Gastrocnemius medialis (tissue), 4 donors: ENCODE results near the gene ANKRD9.

Experiments
- POLR2A ChIP-seq, 2 donors: fragments of 450-650 bp; IDR thresholded peaks; one replicate each; pipeline ENCODE4 v1.6.1; 2017; ENCODE audit warnings: antibody characterized with exemption in 2 of 2, mild to moderate bottlenecking in 2 of 2, moderate library complexity in 2 of 2
- TF ChIP-seq, protein P1 (sequence below), 5 experiments: fragments of 450-650 bp in 3 of 5; fragments of 200-600 bp in 2 of 5; sonication (generic) in 2 of 5; IDR thresholded peaks in 4 of 5; conservative IDR thresholded peaks in 1 of 5; 1 replicate in 4 of 5; 2 replicates in 1 of 5; pipeline ENCODE4 v1.5.1; 2016 to 2019; ENCODE audit warnings: antibody characterized with exemption in 5 of 5, mild to moderate bottlenecking in 3 of 5, moderate library complexity in 3 of 5

DNA sequence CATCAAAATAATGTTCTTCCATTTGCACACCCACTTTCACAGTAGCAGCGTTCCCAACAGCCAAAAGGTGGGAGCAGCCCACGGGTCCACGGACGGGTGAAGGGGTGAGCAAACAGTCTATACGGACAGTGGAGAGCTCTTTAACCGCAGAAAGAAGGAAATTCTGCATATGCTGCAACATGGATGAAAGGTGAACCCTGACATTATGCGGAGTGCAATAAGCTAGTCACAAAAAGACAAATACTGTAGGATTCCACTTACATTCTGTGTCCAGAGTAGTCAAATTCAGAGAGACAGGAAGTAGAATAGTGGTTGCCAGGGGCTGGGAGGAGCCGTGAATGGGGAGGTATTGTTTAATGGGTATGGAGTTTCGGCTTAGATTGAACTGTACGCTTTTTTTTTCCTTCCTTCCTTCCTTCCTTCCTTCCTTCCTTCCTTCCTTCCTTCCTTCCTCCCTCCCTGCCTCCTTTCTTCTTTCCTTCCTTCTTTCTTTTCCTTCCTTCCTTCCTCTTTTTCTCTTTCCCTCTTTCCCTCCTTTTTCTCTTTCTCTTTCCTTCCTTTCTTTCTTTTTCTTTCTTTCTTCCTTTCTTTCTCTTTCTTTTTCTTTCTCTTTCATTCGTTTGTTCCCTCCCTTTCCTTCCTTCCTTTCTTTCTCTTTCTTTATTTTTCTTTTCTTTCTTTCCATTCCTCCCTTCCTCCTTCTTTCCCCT is 15.8 kb upstream of the ANKRD9 start:
- TF ChIP-seq, protein P1, sequence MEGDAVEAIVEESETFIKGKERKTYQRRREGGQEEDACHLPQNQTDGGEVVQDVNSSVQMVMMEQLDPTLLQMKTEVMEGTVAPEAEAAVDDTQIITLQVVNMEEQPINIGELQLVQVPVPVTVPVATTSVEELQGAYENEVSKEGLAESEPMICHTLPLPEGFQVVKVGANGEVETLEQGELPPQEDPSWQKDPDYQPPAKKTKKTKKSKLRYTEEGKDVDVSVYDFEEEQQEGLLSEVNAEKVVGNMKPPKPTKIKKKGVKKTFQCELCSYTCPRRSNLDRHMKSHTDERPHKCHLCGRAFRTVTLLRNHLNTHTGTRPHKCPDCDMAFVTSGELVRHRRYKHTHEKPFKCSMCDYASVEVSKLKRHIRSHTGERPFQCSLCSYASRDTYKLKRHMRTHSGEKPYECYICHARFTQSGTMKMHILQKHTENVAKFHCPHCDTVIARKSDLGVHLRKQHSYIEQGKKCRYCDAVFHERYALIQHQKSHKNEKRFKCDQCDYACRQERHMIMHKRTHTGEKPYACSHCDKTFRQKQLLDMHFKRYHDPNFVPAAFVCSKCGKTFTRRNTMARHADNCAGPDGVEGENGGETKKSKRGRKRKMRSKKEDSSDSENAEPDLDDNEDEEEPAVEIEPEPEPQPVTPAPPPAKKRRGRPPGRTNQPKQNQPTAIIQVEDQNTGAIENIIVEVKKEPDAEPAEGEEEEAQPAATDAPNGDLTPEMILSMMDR (IDR thresholded peaks at IDR 0.05 in 4 of 5, conservative IDR thresholded peaks at IDR 0.05 in 1 of 5), result no peak
- TF ChIP-seq POLR2A (IDR thresholded peaks at IDR 0.05), result no peak
